Omental fat pad (tissue), 4 donors: ENCODE measurements around the gene SUSD6. TPM values are rescaled to one million over a fixed set of nuclear protein-coding genes. Genes with fewer than 3 reads are reported as not detected.
"Not testable (repeated sequence)": the region's sequence is repeated elsewhere in the genome, so short reads cannot be mapped to it uniquely, and the experiment has no call there.

Source experiments
- ATAC-seq: fragments of 150-250 bp; one replicate; pipeline ENCODE4 v1.9.1; 2016; ENCODE audit warnings: mild to moderate bottlenecking, moderate library complexity; ENCODE audit not compliant: low FRiP score
- DNase-seq: peaks from one replicate; pipeline ENCODE4 v3.0.0-alpha.2; 2019; ENCODE audit warnings: low spot score
- total RNA-seq, 4 donors: library from RNA; depleted of rRNA; stranded (reverse); fragments of >200 nt; gene quantifications; one replicate each; pipeline ENCODE4 v1.1.0, GENCODE V29; 2016
- TF ChIP-seq, protein P1 (sequence below), 3 donors: fragments of 450-650 bp; IDR thresholded peaks; one replicate each; pipeline ENCODE4 v1.5.1; 2016 to 2017; ENCODE audit warnings: antibody characterized with exemption in 3 of 3, mild to moderate bottlenecking in 3 of 3, moderate library complexity in 2 of 3

Gene SUSD6
- total RNA-seq, 4 donors from 2014 or later, result 31.1 to 73.3 (median 52.7) TPM

DNA sequence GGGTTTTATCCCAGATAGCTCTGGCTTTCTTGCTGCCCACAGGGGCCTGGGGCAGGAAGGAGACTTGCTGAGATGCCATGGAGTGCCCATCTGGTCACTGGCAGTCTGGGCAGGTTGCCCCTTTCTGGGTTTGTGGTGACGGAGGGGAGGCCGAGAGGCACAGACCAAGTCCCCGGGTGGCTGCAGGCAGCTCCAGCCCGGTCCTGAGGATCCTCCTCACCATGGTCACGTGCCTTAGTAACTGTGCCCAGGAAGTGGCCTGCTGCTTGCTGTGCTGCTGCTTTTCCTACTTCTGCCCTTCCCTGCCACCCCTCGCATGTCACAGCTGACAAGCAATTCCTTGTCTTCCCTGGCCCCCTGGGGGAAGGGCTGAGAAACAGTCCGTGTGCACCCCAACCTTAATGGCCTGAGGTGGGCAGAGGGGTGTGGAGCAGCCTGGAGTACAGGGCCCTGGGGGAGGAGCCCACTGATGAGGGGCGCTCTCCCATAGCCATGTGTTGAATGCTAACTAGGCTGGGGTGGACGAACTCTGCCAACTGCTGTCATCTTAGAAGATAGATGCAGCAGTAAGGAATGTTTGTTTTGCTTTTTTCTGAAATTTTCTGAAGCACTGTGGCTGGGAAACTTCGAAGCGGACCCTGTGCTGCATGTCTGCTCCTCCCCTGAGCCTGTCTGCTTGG is 100.6 kb downstream of the SUSD6 start:
- DNase-seq, result no peak
- TF ChIP-seq, protein P1, sequence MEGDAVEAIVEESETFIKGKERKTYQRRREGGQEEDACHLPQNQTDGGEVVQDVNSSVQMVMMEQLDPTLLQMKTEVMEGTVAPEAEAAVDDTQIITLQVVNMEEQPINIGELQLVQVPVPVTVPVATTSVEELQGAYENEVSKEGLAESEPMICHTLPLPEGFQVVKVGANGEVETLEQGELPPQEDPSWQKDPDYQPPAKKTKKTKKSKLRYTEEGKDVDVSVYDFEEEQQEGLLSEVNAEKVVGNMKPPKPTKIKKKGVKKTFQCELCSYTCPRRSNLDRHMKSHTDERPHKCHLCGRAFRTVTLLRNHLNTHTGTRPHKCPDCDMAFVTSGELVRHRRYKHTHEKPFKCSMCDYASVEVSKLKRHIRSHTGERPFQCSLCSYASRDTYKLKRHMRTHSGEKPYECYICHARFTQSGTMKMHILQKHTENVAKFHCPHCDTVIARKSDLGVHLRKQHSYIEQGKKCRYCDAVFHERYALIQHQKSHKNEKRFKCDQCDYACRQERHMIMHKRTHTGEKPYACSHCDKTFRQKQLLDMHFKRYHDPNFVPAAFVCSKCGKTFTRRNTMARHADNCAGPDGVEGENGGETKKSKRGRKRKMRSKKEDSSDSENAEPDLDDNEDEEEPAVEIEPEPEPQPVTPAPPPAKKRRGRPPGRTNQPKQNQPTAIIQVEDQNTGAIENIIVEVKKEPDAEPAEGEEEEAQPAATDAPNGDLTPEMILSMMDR (IDR thresholded peaks at IDR 0.05), result no peak
- ATAC-seq, result no peak

DNA sequence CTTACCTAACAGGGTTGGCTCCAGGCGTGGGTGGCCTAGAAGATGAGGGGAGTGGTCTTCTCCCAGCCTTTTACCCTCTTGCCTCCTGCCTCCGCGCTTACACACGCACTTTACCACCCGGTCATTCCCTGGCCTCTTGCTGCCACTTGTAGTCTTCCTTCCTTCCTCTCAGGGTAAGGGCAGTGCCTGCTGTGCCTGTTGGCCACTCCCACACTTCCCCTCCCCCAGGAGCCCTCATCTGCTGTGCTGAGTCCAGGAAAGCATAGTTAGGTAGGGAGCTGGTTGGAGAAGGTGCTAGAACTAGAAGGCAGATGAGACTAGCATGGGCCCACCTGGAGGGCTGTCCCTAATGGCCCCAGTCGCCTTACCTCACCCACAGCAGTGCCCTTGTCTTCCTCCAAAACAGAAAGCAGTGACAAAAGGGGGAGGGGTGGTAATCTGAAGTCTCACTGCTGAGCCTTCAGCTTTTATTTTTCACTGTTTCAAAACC is 101.2 kb downstream of the SUSD6 start:
- peak; percentile 9 for ATAC-seq
- TF ChIP-seq, protein P1 (IDR thresholded peaks at IDR 0.05), result no peak
- no peak for DNase-seq

DNA sequence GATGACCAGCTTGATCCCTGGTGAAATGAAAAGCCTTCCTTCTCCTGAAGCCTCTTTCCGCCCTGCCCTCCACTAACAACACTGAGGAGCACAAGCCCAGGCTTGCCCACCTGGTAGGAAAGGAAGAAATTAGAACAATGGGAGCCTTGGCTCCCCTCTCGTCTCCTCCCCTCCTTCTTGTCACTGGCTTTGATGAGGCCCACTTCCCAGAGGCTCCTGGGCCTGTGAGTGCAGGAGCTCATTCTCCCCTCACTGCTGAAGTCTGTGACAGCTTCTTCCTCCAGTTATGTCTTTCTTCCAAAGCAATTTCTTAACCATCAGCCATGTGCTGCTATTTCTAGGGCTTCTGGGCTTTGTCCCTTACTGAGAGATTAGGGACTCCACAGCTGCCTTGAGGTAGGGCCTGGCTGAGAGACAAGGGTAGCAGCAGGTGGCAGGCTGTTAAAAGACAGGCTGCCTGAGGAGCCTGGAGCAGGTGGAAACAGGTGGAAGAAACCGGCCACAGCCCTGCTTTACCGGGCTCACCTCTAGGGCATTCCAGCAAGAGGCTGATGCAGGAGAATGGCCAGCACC is 101.9 kb downstream of the SUSD6 start:
- TF ChIP-seq, protein P1 (IDR thresholded peaks at IDR 0.05), result no peak
- no peak for ATAC-seq
- DNase-seq, result no peak

DNA sequence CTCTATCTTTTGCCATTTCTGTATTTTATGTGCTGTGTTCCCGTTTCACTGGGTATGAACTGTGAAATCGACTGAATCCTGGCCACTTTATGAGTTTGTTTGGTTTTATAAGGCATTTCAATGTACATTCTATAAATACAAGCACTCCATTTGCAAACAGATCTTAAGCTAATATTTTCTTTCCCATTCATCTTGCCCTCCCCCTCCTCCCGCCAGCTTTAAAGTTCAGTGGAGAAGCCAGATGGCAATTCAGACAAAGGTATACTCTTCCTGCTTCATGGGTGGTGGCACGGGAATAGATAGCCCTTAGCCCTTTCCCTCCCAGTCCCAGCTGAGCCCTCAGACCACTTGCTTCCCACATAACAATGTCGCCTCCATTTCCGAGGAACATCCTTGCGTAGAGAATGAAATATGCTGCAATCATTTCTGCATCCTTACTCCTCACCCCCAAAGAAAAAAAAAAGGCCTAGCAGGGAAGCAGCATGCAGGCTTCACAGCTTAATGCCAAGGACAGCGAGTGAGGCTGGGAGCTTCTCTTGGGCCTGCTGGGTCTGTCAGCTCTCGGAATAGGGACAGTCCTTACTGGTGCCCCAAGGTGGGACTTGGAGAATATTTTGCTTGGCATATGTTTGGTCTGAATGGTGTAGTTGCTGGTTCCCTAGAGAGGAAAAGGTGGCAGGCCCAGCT is 102.7 kb downstream of the SUSD6 start:
- TF ChIP-seq, protein P1 (IDR thresholded peaks at IDR 0.05), result no peak
- ATAC-seq, result no peak
- DNase-seq, result no peak

DNA sequence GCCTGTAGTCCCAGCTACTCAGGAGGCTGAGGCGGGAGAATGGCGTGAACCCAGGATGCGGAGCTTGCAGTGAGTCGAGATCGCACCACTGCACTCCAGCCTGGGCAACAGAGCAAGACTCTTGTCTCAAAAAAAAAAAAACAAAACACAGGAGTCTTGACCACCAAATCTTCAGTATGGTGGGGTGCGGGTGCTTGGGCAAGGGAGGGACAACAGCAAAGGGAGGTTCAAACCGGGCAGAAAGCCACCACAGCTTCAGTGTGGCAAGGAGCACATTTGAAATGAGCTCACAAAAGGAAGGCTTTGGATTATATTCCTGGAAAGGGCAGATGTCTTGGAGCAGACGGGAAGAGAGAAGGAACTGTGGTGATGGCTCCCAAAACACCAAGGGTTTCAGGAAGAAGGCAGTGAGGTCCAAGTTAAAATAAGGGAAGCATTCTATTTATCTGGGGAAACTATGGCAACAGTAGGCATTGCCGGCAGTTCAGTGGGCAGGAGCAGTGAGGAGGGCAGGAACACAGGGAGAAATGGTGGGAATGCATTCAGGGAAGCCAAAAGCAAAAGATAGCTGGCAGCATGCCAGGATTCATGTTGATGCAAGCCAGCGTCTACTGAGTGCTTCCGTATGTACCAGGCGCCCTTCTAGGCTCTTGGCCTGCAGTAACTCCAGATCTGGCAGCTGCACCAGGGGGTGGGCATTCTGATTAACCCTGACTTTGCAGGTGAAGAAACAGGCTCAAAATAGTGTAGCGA is 104.5 kb downstream of the SUSD6 start:
- ATAC-seq, result peak; percentile 33

DNA sequence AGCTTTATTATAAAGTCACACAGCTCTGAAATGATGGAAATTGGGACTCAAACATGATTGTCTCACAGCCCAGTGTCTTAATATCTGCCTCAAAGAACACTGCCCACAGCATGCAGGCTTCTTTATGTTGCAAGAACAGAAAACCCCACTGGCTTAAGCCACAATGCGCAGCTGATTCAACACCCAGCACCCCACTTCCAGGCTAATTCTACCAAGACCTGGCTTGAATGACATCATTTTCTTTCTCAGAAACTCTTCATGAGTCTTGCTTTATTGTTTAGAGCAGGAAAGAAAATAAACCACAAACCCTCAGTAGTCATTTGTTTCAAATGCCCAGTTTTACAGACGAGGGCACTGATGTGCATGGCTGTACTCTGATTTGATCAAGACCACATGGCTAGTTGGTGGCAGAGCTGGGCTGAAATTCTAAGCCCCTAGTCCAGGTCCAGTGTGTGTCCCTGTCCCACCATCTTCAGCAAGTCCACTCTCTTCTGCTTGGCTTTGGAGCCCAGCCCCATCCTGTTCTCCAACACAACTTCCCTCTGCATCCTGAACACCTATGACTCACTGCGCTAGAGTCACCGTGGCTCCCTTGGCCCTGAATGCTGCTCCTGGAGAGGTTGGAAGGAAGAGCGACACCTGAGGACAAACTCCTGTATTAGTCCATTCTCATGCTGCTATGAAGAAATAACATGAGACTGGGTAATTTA is 105.2 kb downstream of the SUSD6 start:
- DNase-seq, result no peak
- peak; percentile 67 for ATAC-seq
- TF ChIP-seq, protein P1 (IDR thresholded peaks at IDR 0.05), result no peak

More for the DNA sequence above, 104.5 kb downstream of the SUSD6 start:
- DNase-seq, result peak; percentile 66
- TF ChIP-seq, protein P1 (IDR thresholded peaks at IDR 0.05), result no peak

- not testable (repeated sequence) for DNase-seq, ATAC-seq
These were observed 107.2 kb downstream of the SUSD6 start for GRCh38 chr14:69718614-69719013.
